Fibroblast of peridontal ligament (primary cell): ENCODE measurements around the gene MACROD1.
A peak's percentile ranks its signal among the peaks of the same experiment; 100 is the strongest.

Source experiments
- DNase-seq: peaks from one replicate; pipeline ENCODE4 v3.0.0-alpha.2; 2010; ENCODE audit errors: extremely low read depth

MACROD1 gene

GRCh38 chr11:64015935-64016845 lies 149.7 kb downstream of the MACROD1 start:
- no peak for DNase-seq

GRCh38 chr11:64015510-64015909 lies 150.4 kb downstream of the MACROD1 start:
- DNase-seq: no peak

DNA sequence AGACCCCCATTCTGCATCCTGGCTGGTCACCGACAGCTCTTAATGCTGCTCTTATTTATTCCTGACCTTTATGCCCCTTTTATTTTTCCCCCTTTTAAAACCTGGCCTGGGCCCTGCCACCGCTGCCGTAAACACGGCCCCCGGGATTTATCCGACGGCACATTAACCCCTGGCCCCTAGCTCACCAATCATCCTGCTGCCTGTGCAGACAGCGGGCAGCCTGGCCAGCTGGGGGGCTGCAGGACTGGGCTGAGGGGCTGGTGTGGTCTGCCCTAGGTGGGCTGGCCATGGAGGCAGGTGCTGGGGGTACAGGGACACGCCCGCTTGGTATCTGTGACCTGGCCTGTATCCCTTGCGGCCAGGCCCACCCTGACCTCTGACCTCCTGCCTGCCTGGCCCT lies 151.6 kb downstream of the MACROD1 start:
- DNase-seq: no peak

GRCh38 chr11:64013141-64013896 lies 152.6 kb downstream of the MACROD1 start:
- DNase-seq: no peak

GRCh38 chr11:64011371-64011770 lies 154.5 kb downstream of the MACROD1 start:
- no peak for DNase-seq

GRCh38 chr11:64010783-64011182 lies 155.1 kb downstream of the MACROD1 start:
- DNase-seq: no peak

GRCh38 chr11:64009710-64010109 lies 156.2 kb downstream of the MACROD1 start:
- DNase-seq: no peak

GRCh38 chr11:64008914-64009633 lies 156.8 kb downstream of the MACROD1 start:
- no peak for DNase-seq

DNA sequence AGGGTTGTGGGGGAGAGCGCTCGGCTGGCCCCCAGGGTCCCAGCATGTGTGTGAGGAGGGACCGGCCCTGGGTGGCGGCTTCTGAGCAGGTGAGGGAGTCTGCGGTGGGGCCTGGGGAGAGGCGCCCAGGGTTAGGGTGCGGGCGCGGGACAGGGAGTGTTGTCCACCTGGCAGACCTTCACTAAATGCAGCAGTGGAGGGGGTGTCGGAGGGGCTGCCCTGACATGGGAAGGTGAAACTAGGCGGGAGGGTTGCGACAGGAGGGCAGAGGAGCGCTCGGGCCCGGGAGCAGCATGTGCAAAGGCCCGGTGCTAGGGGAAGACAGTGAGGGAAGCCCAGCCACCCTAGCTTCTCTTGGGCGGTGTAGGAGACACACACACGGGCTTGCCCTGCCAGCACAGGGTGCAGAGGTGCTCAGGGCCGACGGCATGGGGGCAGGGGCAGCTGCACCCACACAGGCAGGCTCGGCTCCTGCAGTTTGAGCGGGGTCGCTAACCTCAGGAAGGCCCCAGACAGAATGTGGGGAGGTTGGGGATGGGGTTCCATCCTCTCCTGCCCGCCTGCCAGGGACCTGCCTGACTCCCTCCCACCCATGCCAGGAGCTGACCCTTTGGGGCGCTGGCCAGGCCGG lies 157.5 kb downstream of the MACROD1 start:
- DNase-seq: no peak

DNA sequence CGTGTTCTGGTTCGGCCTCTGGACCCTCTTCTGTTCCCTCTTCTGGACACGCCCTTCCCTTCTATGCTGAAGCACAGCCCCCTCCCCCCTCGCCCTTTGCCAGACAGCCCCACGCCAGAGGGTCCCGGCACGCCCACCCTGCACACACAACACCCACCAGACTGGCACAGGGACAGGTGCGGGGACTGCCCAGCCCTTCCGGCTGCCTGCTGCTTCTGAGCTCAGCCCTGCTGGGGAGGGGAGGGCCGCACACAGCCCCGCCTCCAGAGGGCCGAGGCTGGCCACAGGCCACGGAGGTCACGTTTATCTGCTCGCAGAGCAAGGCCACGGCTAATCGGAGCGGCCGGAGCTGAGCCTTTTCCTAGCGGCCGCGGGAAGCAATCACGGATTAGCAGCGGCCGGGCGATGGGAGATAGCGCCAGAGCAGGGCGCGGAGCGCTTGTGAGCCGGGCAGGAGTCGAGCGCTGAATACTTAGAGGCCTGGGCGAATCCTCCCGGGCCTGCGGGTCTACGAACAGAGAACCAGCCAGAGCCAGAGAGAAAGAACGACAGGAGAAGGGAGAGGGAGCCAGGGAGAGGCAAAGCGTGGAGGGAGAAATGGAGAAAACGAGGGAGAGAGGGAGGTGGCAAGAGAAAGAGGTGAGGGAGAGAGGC lies 158.2 kb downstream of the MACROD1 start:
- DNase-seq: peak; percentile 43

GRCh38 chr11:64007160-64007628 lies 158.7 kb downstream of the MACROD1 start:
- DNase-seq: peak; percentile 31

- no peak for DNase-seq
These were observed 159.5 kb downstream of the MACROD1 start for GRCh38 chr11:64006398-64006797.

- DNase-seq: no peak
These were observed 160.2 kb downstream of the MACROD1 start for GRCh38 chr11:64005691-64006090.

- no peak for DNase-seq
These were observed 161.3 kb downstream of the MACROD1 start for GRCh38 chr11:64004590-64004984.

GRCh38 chr11:64003807-64004589 lies 161.9 kb downstream of the MACROD1 start:
- peak; percentile 9 for DNase-seq

- DNase-seq: peak; percentile 9
These were observed 164.2 kb downstream of the MACROD1 start for GRCh38 chr11:64001484-64002420.

- DNase-seq: no peak
These were observed 165.0 kb downstream of the MACROD1 start for GRCh38 chr11:64000740-64001483.

- peak; percentile 61 for DNase-seq
These were observed 165.7 kb downstream of the MACROD1 start for GRCh38 chr11:64000026-64000739.
